ENCODE data around the gene KLHL2.

DNA sequence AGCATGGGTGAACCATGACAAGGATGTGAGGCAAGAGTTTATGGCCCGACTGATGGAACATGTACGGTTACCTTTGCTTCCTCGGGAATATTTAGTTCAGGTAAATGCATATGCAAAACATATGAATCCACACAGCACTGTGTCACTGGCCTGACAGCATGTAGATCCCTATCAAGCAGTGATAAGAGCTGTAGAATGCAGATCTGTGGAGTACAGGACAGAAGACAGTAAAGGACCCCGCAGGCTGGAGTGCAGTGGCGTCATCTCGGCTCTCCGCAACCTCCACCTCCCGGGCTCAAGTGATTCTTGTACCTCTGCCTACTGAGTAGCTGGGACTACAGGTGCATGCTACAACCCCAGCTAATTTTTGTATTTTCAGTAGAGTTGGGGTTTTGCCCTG, 90.3 kb downstream of the KLHL2 start:
- no peak for TF ChIP-seq CTCF (IDR thresholded peaks at IDR 0.05 in 4 of 5, conservative IDR thresholded peaks at IDR 0.05 in 1 of 5)
- no peak for TF ChIP-seq POLR2A (IDR thresholded peaks at IDR 0.05)
